Measurements from ENCODE around the gene MICAL2. TPM values are rescaled to one million over a fixed set of nuclear protein-coding genes. Genes with fewer than 3 reads are reported as not detected.

MICAL2 gene
- total RNA-seq, 1 donor from 2014 or later: 20.8 TPM

DNA sequence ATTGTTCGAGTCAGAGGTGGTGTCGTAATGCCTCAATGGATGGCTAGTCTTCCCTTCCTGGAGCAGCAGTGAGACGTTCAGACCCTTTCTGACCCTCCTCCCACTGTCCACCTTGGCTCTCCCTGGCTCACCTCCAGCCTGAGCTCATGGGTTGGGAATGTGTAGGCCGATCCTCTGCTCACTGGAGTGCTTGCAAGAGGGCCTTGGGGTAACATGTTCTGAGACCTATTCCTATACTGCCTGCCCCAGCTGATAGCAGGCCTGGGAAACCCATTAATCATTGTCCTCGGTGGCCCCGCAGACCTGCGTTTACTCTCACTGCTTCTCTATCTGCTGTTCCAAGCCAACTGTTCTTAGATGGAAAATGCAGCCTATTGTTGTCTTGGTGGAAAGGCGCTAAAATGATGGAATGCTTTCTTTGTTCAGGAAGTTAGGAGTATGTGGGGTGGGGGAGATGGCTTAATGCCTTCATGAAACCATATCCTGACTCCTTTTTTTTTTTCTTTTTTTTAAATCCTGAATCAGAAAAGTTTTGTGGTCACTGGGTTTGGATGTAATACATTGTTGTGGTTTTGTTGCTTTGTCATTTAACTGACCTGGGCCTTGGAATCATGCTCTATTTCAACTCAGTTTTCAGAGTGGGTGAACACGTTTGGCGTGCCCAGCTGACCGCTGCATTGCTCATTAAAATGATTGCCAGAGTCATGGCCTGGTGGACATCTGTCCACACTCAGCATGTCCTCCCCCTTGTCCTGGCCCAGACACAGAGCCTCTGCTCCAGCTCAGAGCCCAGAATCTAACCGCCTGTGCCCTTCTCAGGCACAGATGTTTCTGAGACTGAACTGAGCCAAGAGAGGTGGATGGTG lies 72.5 kb downstream of the MICAL2 start:
- Mint-ChIP-seq H3K27me3 (ENCODE audit: unreplicated experiment) (no peaks in the 10 kb centered on the region), H3K27ac (ENCODE audit: unreplicated experiment) (peak overlapping the region; percentile 59), H3K4me3 (ENCODE audit: unreplicated experiment) (no peak overlapping the region), H3K4me1 (ENCODE audit: unreplicated experiment) (peaks cover 44% of the 10 kb centered on the region), H3K9me3 (ENCODE audit: unreplicated experiment) (no peaks in the 10 kb centered on the region), H3K36me3 (ENCODE audit: unreplicated experiment) (no peaks in the 10 kb centered on the region)
- no peak for DNase-seq (ENCODE audit: extremely low spot score, unreplicated experiment)
- TF ChIP-seq, protein P1, sequence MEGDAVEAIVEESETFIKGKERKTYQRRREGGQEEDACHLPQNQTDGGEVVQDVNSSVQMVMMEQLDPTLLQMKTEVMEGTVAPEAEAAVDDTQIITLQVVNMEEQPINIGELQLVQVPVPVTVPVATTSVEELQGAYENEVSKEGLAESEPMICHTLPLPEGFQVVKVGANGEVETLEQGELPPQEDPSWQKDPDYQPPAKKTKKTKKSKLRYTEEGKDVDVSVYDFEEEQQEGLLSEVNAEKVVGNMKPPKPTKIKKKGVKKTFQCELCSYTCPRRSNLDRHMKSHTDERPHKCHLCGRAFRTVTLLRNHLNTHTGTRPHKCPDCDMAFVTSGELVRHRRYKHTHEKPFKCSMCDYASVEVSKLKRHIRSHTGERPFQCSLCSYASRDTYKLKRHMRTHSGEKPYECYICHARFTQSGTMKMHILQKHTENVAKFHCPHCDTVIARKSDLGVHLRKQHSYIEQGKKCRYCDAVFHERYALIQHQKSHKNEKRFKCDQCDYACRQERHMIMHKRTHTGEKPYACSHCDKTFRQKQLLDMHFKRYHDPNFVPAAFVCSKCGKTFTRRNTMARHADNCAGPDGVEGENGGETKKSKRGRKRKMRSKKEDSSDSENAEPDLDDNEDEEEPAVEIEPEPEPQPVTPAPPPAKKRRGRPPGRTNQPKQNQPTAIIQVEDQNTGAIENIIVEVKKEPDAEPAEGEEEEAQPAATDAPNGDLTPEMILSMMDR (IDR thresholded peaks at IDR 0.05): no peak

DNA sequence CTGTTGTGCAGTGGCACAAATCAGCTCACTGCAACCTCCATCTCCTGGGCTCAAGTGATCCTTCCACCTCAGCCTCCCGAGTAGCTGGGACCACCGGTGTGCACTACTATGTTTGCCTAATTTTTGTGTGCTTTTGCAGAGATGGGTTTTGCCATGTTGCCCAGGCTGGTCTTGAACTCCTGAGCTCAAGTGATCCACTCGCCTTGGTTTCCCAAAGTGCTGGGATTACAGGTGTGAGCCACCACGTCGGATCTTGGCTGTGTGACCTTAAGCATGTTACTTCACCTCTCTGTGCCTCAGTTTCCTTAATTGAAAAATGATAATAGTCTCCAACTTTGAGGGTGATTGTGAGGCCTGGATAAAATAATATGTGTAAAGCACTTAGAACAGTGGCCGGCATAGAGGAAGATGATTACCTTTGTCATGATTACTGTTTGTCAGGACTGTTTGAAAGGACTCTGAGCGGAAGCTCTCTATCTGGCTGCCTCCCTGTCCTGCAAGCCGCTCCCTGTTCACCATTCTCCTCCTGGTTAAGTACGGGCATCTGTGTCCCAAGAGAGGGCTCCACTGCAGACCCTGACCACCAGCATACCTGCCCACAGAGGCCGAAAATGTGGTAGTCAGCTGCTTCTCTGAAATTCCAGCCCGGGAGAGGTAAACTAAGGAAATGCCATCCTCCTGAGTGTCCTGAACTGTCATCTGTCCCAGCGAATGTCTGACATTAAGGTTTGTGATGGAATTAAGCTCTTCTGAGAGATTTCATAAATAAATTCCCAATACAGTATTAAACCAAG lies 73.6 kb downstream of the MICAL2 start:
- no peak for DNase-seq (ENCODE audit: extremely low spot score, unreplicated experiment)
- no peaks in the 10 kb centered on the region for H3K36me3 Mint-ChIP-seq (ENCODE audit: unreplicated experiment)
- H3K9me3 Mint-ChIP-seq (ENCODE audit: unreplicated experiment): no peaks in the 10 kb centered on the region
- TF ChIP-seq, protein P1 (IDR thresholded peaks at IDR 0.05): no peak
- no peaks in the 10 kb centered on the region for H3K27me3 Mint-ChIP-seq (ENCODE audit: unreplicated experiment)
- no peak overlapping the region for H3K27ac Mint-ChIP-seq (ENCODE audit: unreplicated experiment)
- H3K4me1 Mint-ChIP-seq (ENCODE audit: unreplicated experiment): peaks cover 43% of the 10 kb centered on the region
- H3K4me3 Mint-ChIP-seq (ENCODE audit: unreplicated experiment): no peak overlapping the region

DNA sequence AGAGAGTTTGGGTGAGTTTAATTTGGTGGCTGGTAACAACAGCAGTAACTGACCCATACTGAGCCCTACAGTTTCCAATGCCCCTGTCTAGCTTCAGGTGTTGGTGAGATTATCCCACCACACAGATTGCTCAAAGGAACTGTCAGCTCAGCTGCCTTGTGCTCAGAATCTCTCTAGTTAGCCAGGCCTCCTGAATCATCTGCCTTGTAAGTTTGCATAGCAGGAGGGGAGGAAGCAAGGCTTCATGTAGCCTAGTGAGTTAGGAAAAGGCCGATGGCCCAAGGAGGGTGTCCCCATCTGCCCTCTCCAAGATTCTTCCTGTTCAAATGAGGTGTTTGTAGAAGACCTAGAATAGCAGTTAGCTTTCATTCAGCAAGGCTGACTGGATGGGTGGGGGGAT lies 74.3 kb downstream of the MICAL2 start:
- H3K27ac Mint-ChIP-seq (ENCODE audit: unreplicated experiment): no peak overlapping the region
- H3K4me1 Mint-ChIP-seq (ENCODE audit: unreplicated experiment): peaks cover 36% of the 10 kb centered on the region
- TF ChIP-seq, protein P1 (IDR thresholded peaks at IDR 0.05): no peak
- no peaks in the 10 kb centered on the region for H3K36me3 Mint-ChIP-seq (ENCODE audit: unreplicated experiment)
- no peak for DNase-seq (ENCODE audit: extremely low spot score, unreplicated experiment)
- no peak overlapping the region for H3K4me3 Mint-ChIP-seq (ENCODE audit: unreplicated experiment)
- H3K9me3 Mint-ChIP-seq (ENCODE audit: unreplicated experiment): no peaks in the 10 kb centered on the region
- H3K27me3 Mint-ChIP-seq (ENCODE audit: unreplicated experiment): no peaks in the 10 kb centered on the region

DNA sequence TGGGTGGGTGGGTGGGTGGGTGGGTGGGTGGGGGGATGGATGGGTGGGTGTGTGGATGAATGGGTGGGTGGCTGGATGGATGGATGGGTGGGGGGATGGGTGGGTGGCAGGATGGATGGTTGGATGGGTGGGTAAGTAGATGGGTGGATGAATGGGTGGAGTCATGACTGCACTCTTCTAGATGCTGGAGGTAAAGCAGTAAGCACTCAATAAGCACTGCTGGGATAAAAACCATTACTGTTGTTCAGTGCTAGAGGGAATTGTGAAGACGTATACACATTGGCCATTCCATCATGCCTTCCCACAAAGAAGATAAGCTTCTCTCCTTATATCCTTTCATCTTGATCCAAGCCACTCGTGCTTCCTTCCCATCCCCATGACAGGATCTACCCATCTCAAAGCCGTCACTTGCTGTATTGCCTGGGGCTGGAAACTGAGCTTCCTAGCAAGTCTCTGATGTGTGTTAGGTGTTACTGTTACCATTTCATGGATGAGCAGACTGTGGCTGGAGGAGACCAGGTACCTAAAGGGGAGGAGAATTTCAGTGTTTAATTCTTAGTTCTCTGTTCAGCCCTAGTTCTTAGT lies 74.8 kb downstream of the MICAL2 start:
- Mint-ChIP-seq H3K27me3 (ENCODE audit: unreplicated experiment) (no peaks in the 10 kb centered on the region), H3K4me3 (ENCODE audit: unreplicated experiment) (no peak overlapping the region), H3K9me3 (ENCODE audit: unreplicated experiment) (no peaks in the 10 kb centered on the region), H3K36me3 (ENCODE audit: unreplicated experiment) (no peaks in the 10 kb centered on the region), H3K4me1 (ENCODE audit: unreplicated experiment) (peaks cover 33% of the 10 kb centered on the region), H3K27ac (ENCODE audit: unreplicated experiment) (no peak overlapping the region)
- DNase-seq (ENCODE audit: extremely low spot score, unreplicated experiment): no peak
- TF ChIP-seq, protein P1 (IDR thresholded peaks at IDR 0.05): no peak

DNA sequence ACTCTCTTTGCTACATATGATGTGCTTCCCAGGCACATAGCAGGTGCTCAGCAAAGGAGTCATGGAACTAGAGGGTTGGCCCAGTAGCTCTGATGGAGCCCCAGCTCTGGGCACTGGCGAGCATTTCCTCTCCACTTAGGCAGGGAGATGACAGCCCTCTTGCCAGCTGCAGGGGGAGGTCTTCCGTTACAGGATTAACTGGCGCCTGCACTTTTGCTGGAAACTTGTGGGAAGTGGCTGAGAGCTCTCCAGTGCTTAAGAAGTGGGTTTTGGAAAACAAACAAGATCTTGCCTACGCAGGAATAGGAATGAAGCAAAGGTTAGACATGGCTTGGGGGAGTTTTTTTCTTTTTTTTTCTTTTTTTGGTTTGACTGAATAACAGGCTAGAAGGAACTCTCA lies 75.5 kb downstream of the MICAL2 start:
- no peak for DNase-seq (ENCODE audit: extremely low spot score, unreplicated experiment)
- H3K9me3 Mint-ChIP-seq (ENCODE audit: unreplicated experiment): no peaks in the 10 kb centered on the region
- H3K4me1 Mint-ChIP-seq (ENCODE audit: unreplicated experiment): peaks cover 33% of the 10 kb centered on the region
- H3K27ac Mint-ChIP-seq (ENCODE audit: unreplicated experiment): peak overlapping the region; percentile 32
- H3K4me3 Mint-ChIP-seq (ENCODE audit: unreplicated experiment): no peak overlapping the region
- TF ChIP-seq, protein P1 (IDR thresholded peaks at IDR 0.05): peak; percentile 44
- H3K27me3 Mint-ChIP-seq (ENCODE audit: unreplicated experiment): no peaks in the 10 kb centered on the region
- H3K36me3 Mint-ChIP-seq (ENCODE audit: unreplicated experiment): no peaks in the 10 kb centered on the region

All from osteocyte (in vitro differentiated cells).